ENCODE data around the gene RALGAPA1. TPM values are rescaled to one million over a fixed set of nuclear protein-coding genes. Genes with fewer than 3 reads are reported as not detected.

RALGAPA1 gene
- total RNA-seq, 1 donor from 2014 or later = 83.5 TPM

DNA sequence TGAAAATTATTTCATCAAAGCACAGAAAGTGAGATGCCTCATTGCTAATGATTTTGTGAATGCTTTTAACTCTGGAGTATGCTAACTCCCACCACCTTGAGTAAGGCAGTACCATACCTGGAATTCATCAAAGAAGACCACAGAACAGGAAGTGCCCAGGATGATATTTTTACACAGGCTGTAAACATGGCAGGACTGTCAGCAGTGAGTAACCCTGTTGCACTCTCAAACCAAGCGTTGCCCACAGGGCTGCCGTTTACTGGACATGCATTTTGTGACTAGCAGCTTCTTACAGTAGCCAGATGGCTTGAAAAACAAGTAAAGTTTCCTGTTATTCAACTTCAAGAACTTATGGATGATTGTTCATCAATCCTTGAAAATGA is 42.4 kb downstream of the RALGAPA1 start:
- Histone ChIP-seq H3K4me1 (ENCODE audit: control insufficient read depth in 3 of 3, insufficient read depth in 3 of 3, low read length in 3 of 3) (no peaks in the 10 kb centered on the region), H3K9me3 (ENCODE audit: control insufficient read depth in 3 of 3, low read length in 3 of 3) (no peaks in the 10 kb centered on the region), H3K9ac (ENCODE audit: low read depth in 1 of 3, low read length in 3 of 3) (no peak overlapping the region), H3K36me3 (ENCODE audit: control insufficient read depth in 3 of 3, insufficient read depth in 3 of 3, low read length in 3 of 3) (peaks cover 7 to 16% (median 14%) of the 10 kb centered on the region in 3 donors), H3K27ac (ENCODE audit: low read depth, low read length) (no peak overlapping the region), H3K4me3 (ENCODE audit: low read length in 3 of 3) (no peak overlapping the region), H3K27me3 (ENCODE audit: control insufficient read depth in 3 of 3, insufficient read depth in 3 of 3, low read length in 3 of 3) (no peaks in the 10 kb centered on the region)

DNA sequence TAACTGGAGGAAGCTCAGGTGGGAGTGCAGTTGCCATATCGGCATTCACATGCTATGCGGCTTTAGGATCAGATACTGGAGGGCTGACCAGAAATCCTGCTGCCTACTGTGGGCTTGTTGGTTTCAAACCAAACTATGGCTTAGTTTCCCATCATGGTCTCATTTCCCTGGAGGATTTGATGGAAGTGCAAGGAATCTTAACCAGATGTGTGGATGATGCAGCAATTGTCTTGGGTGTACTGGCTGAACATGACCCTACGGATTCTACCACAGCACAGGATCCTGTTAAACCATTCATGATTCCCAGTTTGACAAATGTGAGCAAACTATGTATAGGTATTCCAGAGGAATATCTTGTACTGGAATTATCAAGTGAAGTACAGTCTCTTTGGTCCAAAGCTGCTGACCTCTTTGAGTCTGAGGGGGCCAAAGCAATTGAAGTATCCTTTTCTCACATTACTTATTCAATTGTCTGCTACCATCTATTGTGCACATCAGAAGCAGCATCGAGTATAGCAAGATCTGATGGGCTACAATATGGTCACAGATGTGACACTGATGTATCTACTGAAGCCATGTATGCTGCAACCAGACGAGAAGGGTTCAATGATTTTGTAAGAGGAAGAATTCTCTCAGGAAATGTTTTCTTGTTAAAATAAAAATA is 42.9 kb downstream of the RALGAPA1 start:
- no peaks in the 10 kb centered on the region for H3K27me3 ChIP-seq (ENCODE audit: control insufficient read depth in 3 of 3, insufficient read depth in 3 of 3, low read length in 3 of 3)
- no peak overlapping the region for H3K4me3 ChIP-seq (ENCODE audit: low read length in 3 of 3)
- H3K27ac ChIP-seq (ENCODE audit: low read depth, low read length) = no peak overlapping the region
- H3K4me1 ChIP-seq (ENCODE audit: control insufficient read depth in 3 of 3, insufficient read depth in 3 of 3, low read length in 3 of 3) = no peaks in the 10 kb centered on the region
- no peak overlapping the region for H3K9ac ChIP-seq (ENCODE audit: low read depth in 1 of 3, low read length in 3 of 3)
- H3K36me3 ChIP-seq (ENCODE audit: control insufficient read depth in 3 of 3, insufficient read depth in 3 of 3, low read length in 3 of 3) = peaks cover 7 to 16% (median 14%) of the 10 kb centered on the region in 3 donors
- no peaks in the 10 kb centered on the region for H3K9me3 ChIP-seq (ENCODE audit: control insufficient read depth in 3 of 3, low read length in 3 of 3)

DNA sequence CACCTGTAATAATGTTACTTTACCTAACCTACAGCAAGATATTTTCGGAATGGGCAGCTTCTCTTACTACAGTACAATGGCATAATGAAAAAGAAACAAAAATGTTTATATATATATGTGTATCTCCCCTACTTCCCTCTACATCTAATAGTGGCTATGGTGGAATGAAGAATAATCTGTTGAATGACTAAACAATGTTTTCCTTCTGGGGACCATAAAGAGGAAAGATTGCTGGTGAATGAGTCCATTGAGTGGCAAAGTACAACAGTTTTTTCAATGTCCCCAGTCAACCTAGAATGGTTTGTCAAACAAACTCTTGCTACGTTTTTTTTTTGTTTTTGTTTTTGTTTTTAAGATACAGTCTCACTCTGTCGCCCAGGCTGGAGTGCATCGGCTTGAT is 47.2 kb downstream of the RALGAPA1 start:
- Histone ChIP-seq H3K27ac (ENCODE audit: low read depth, low read length) (no peak overlapping the region), H3K4me3 (ENCODE audit: low read length in 3 of 3) (no peak overlapping the region), H3K9ac (ENCODE audit: low read depth in 1 of 3, low read length in 3 of 3) (no peak overlapping the region), H3K36me3 (ENCODE audit: control insufficient read depth in 3 of 3, insufficient read depth in 3 of 3, low read length in 3 of 3) (peaks cover 7 to 29% (median 18%) of the 10 kb centered on the region in 3 donors), H3K9me3 (ENCODE audit: control insufficient read depth in 3 of 3, low read length in 3 of 3) (no peaks in the 10 kb centered on the region), H3K4me1 (ENCODE audit: control insufficient read depth in 3 of 3, insufficient read depth in 3 of 3, low read length in 3 of 3) (no peaks in the 10 kb centered on the region), H3K27me3 (ENCODE audit: control insufficient read depth in 3 of 3, insufficient read depth in 3 of 3, low read length in 3 of 3) (no peaks in the 10 kb centered on the region)

DNA sequence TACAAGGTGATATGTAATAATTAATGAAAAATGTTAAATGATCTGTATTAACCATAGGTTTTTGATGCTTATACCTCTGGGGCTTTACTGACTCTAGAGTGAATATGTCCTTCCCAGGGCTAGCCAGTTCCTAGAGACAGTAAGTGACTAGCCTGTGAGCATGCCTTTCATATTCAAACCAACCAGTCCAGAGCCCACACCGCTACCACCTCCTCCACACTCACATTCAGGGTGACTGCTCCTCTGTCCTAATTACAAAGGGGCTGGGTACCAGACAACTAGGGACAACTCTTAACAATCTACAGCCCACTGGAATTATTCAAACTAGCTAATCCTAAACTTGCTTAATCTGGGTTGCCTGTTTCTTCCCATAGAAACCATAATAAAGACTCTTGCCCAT is 49.0 kb downstream of the RALGAPA1 start:
- Histone ChIP-seq H3K4me3 (ENCODE audit: low read length in 3 of 3) (no peak overlapping the region), H3K27ac (ENCODE audit: low read depth, low read length) (no peak overlapping the region), H3K9ac (ENCODE audit: low read depth in 1 of 3, low read length in 3 of 3) (no peak overlapping the region), H3K36me3 (ENCODE audit: control insufficient read depth in 3 of 3, insufficient read depth in 3 of 3, low read length in 3 of 3) (peaks cover 4 to 32% (median 19%) of the 10 kb centered on the region in 3 donors), H3K27me3 (ENCODE audit: control insufficient read depth in 3 of 3, insufficient read depth in 3 of 3, low read length in 3 of 3) (no peaks in the 10 kb centered on the region), H3K9me3 (ENCODE audit: control insufficient read depth in 3 of 3, low read length in 3 of 3) (no peaks in the 10 kb centered on the region), H3K4me1 (ENCODE audit: control insufficient read depth in 3 of 3, insufficient read depth in 3 of 3, low read length in 3 of 3) (no peaks in the 10 kb centered on the region)

DNA sequence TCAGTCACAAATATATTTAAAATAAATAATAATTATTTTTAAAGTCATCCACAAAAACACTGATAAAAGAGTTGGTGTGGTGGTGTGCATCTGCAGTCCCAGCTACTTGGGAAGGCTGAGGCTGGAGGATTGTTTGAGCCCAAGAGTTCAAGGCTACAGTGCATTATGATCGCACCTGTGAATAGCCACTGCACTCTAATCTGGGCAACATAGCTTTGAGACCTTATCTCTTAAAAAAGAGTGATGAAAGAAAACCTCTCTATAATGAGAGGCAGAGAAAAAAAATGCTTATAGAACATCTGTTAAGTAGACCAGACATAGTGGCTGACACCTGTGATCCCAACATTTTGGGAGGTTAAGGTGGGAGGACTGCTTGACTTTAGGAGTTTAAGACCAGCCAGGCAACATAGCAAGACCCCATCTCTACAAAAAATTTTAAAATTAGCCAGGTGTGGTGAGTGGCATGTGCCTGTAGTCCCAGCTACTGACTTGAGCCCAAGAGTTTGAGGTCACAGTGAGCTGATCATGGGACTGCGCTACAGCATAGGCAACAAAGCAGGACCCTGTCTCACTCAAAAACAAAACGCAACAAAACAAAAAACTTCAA is 50.5 kb downstream of the RALGAPA1 start:
- Histone ChIP-seq H3K4me1 (ENCODE audit: control insufficient read depth in 3 of 3, insufficient read depth in 3 of 3, low read length in 3 of 3) (no peaks in the 10 kb centered on the region), H3K9me3 (ENCODE audit: control insufficient read depth in 3 of 3, low read length in 3 of 3) (no peaks in the 10 kb centered on the region), H3K27ac (ENCODE audit: low read depth, low read length) (no peak overlapping the region), H3K27me3 (ENCODE audit: control insufficient read depth in 3 of 3, insufficient read depth in 3 of 3, low read length in 3 of 3) (no peaks in the 10 kb centered on the region), H3K4me3 (ENCODE audit: low read length in 3 of 3) (no peak overlapping the region), H3K9ac (ENCODE audit: low read depth in 1 of 3, low read length in 3 of 3) (no peak overlapping the region), H3K36me3 (ENCODE audit: control insufficient read depth in 3 of 3, insufficient read depth in 3 of 3, low read length in 3 of 3) (peaks cover 4 to 40% (median 26%) of the 10 kb centered on the region in 3 donors)

DNA sequence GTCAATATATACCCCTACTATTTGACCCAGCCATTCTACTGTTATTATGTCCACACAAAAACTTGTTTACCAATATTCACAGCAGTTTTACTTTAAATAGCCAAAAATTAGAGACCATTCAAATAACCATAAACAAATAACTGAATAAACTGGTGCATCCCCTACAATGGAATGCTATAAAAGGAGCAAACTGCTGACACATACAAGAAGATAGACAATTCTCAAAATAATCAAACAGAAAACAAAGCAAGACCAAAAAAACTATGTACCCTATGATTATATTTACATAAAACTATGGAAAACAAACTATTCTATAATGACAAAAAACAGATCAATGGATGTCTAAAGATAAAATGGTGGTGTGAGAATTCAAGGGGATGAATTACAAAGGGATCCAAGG is 54.4 kb downstream of the RALGAPA1 start:
- Histone ChIP-seq H3K36me3 (ENCODE audit: control insufficient read depth in 3 of 3, insufficient read depth in 3 of 3, low read length in 3 of 3) (peaks cover 9 to 47% (median 32%) of the 10 kb centered on the region in 3 donors), H3K27ac (ENCODE audit: low read depth, low read length) (no peak overlapping the region), H3K27me3 (ENCODE audit: control insufficient read depth in 3 of 3, insufficient read depth in 3 of 3, low read length in 3 of 3) (no peaks in the 10 kb centered on the region), H3K4me1 (ENCODE audit: control insufficient read depth in 3 of 3, insufficient read depth in 3 of 3, low read length in 3 of 3) (no peaks in the 10 kb centered on the region), H3K9me3 (ENCODE audit: control insufficient read depth in 3 of 3, low read length in 3 of 3) (no peaks in the 10 kb centered on the region), H3K4me3 (ENCODE audit: low read length in 3 of 3) (no peak overlapping the region), H3K9ac (ENCODE audit: low read depth in 1 of 3, low read length in 3 of 3) (no peak overlapping the region)

DNA sequence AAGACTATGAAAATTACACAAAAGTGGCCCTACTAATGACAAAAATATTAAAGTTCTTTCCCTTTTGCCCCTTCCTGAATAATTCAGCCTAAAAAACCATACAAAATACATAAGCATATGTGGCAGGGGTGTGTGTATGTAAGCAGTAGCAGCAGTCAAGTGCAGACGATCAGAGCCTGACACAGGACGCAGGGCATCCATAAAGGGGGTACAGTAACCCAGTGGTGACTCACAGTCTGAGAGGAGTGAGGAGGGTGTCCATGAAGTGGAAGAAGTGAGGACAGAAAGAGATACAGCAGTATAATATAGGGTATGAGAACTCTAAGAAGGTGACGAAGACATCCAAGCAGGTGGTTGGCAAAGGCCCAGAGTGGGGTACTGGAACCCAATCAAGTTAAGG is 56.7 kb downstream of the RALGAPA1 start:
- H3K9ac ChIP-seq (ENCODE audit: low read depth in 1 of 3, low read length in 3 of 3) = no peak overlapping the region
- no peak overlapping the region for H3K27ac ChIP-seq (ENCODE audit: low read depth, low read length)
- no peaks in the 10 kb centered on the region for H3K4me1 ChIP-seq (ENCODE audit: control insufficient read depth in 3 of 3, insufficient read depth in 3 of 3, low read length in 3 of 3)
- H3K27me3 ChIP-seq (ENCODE audit: control insufficient read depth in 3 of 3, insufficient read depth in 3 of 3, low read length in 3 of 3) = no peaks in the 10 kb centered on the region
- no peaks in the 10 kb centered on the region for H3K9me3 ChIP-seq (ENCODE audit: control insufficient read depth in 3 of 3, low read length in 3 of 3)
- no peak overlapping the region for H3K4me3 ChIP-seq (ENCODE audit: low read length in 3 of 3)
- peaks cover 9 to 46% (median 35%) of the 10 kb centered on the region in 3 donors for H3K36me3 ChIP-seq (ENCODE audit: control insufficient read depth in 3 of 3, insufficient read depth in 3 of 3, low read length in 3 of 3)

DNA sequence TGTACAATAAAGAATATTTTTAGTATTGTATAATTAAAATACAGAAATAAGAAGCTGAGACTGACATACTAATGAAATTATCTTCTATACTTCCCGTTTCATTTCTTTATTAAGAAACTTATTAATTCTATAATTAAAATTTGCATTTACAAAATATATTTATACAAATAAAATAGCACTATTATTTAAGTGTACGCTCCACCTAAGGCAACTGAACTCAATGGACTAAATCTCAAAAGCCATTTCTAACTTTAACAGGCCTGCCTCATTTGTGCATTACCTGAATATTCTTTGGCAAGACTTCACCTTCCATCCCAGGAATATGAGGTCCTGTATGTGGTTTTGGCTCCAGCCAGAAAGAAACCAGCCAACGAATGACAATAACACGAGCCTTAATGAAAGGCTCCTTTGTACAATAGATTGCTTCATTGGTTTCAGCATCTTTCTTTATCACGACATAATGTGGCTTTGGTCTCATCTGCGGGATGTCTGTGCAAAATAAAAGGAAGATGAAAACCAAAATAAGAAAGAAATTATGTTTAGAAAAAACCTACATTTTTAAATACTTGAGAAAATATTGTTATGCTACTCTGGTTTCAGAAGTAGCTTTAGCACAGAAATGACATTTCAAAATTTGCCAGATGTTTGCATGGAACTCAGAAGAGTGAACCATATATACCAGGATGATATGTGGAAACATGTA is 58.7 kb downstream of the RALGAPA1 start:
- Histone ChIP-seq H3K9ac (ENCODE audit: low read depth in 1 of 3, low read length in 3 of 3) (no peak overlapping the region), H3K36me3 (ENCODE audit: control insufficient read depth in 3 of 3, insufficient read depth in 3 of 3, low read length in 3 of 3) (peaks cover 7 to 36% (median 35%) of the 10 kb centered on the region in 3 donors), H3K27ac (ENCODE audit: low read depth, low read length) (no peak overlapping the region)

DNA sequence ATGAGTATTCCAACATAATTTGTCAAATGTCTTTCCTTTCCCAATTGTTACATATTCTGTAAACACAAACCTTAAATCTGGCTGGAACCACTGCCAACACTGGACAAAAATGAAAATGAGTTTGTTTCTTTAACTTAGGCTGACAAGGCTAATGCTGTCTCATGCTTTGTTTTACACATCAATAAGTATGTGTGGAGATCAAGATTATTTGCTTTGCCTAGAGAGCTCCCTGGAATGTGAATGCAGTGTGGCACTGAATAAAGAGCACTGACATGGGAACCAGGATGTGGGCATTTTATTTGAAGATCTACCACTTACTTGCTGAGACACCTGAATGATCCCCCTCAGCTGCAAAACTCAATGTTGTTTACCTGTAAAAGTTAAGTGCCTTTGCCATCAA is 61.7 kb downstream of the RALGAPA1 start:
- peaks cover 2 to 27% (median 19%) of the 10 kb centered on the region in 3 donors for H3K36me3 ChIP-seq (ENCODE audit: control insufficient read depth in 3 of 3, insufficient read depth in 3 of 3, low read length in 3 of 3)
- no peak overlapping the region for H3K4me3 ChIP-seq (ENCODE audit: low read length in 3 of 3)
- no peak overlapping the region for H3K27ac ChIP-seq (ENCODE audit: low read depth, low read length)
- no peaks in the 10 kb centered on the region for H3K9me3 ChIP-seq (ENCODE audit: control insufficient read depth in 3 of 3, low read length in 3 of 3)
- no peaks in the 10 kb centered on the region for H3K4me1 ChIP-seq (ENCODE audit: control insufficient read depth in 3 of 3, insufficient read depth in 3 of 3, low read length in 3 of 3)
- no peak overlapping the region for H3K9ac ChIP-seq (ENCODE audit: low read depth in 1 of 3, low read length in 3 of 3)
- no peaks in the 10 kb centered on the region for H3K27me3 ChIP-seq (ENCODE audit: control insufficient read depth in 3 of 3, insufficient read depth in 3 of 3, low read length in 3 of 3)

More for the DNA sequence above, 58.7 kb downstream of the RALGAPA1 start:
- H3K27me3 ChIP-seq (ENCODE audit: control insufficient read depth in 3 of 3, insufficient read depth in 3 of 3, low read length in 3 of 3) = no peaks in the 10 kb centered on the region
- no peaks in the 10 kb centered on the region for H3K4me1 ChIP-seq (ENCODE audit: control insufficient read depth in 3 of 3, insufficient read depth in 3 of 3, low read length in 3 of 3)
- H3K4me3 ChIP-seq (ENCODE audit: low read length in 3 of 3) = no peak overlapping the region
- H3K9me3 ChIP-seq (ENCODE audit: control insufficient read depth in 3 of 3, low read length in 3 of 3) = no peaks in the 10 kb centered on the region

DNA sequence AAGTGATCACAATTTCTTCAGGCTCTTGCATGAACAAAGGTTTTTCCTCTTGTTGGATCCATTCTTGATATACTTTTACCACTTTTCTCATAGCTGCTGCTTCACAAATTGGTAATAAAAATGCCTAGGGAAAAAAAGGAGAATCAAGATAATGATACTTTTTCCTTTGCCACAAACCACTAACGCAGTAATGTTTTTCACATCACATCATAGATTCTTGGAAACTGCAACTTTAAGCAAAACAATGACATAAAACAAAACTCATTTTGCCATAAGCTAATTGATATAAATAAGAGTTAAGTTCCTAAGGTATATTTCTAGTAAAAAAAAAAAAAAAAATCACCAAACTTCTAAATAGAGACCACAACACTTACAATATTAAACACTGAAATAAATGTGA is 66.7 kb downstream of the RALGAPA1 start:
- no peak overlapping the region for H3K27ac ChIP-seq (ENCODE audit: low read depth, low read length)
- no peaks in the 10 kb centered on the region for H3K27me3 ChIP-seq (ENCODE audit: control insufficient read depth in 3 of 3, insufficient read depth in 3 of 3, low read length in 3 of 3)
- no peaks in the 10 kb centered on the region for H3K9me3 ChIP-seq (ENCODE audit: control insufficient read depth in 3 of 3, low read length in 3 of 3)
- no peaks in the 10 kb centered on the region for H3K4me1 ChIP-seq (ENCODE audit: control insufficient read depth in 3 of 3, insufficient read depth in 3 of 3, low read length in 3 of 3)
- H3K9ac ChIP-seq (ENCODE audit: low read depth in 1 of 3, low read length in 3 of 3) = no peak overlapping the region
- no peak overlapping the region for H3K4me3 ChIP-seq (ENCODE audit: low read length in 3 of 3)
- H3K36me3 ChIP-seq (ENCODE audit: control insufficient read depth in 3 of 3, insufficient read depth in 3 of 3, low read length in 3 of 3) = peaks cover 0 to 24% (median 13%) of the 10 kb centered on the region in 3 donors

Data from skeletal muscle tissue (tissue), 4 donors.